Activated CD4-positive, alpha-beta T cell treated with anti-CD3 and anti-CD28 coated beads, Interleukin-2, amount 10 ng/mL, durations not matched to agents 24 days and 14 days (primary cell): Measurements from ENCODE around the gene RMND1. TPM values are rescaled to one million over a fixed set of nuclear protein-coding genes. Genes with fewer than 3 reads are reported as not detected.
"Not testable (repeated sequence)": the region's sequence is repeated elsewhere in the genome, so short reads cannot be mapped to it uniquely, and the experiment has no call there.

Experiments used
- DNase-seq: peaks from one replicate; pipeline ENCODE4 v3.0.0; 2022
- H3K27ac Mint-ChIP-seq: one replicate; pipeline ENCODE4 v1.8.0; 2022; ENCODE audit warnings: mild to moderate bottlenecking, mixed read lengths
- H3K27me3 Mint-ChIP-seq: one replicate; pipeline ENCODE4 v1.8.0; 2022; ENCODE audit warnings: mixed read lengths
- H3K36me3 Mint-ChIP-seq: one replicate; pipeline ENCODE4 v1.8.0; 2022; ENCODE audit warnings: low read depth, mild to moderate bottlenecking, mixed read lengths
- H3K4me1 Mint-ChIP-seq: one replicate; pipeline ENCODE4 v1.8.0; 2021; ENCODE audit warnings: mixed read lengths
- H3K4me3 Mint-ChIP-seq: one replicate; pipeline ENCODE4 v1.8.0; 2022; ENCODE audit warnings: mild to moderate bottlenecking, moderate library complexity, mixed read lengths
- H3K9me3 Mint-ChIP-seq: one replicate; pipeline ENCODE4 v1.8.0; 2021; ENCODE audit warnings: mixed read lengths
- intact Hi-C: fragments of 100-400 bp; cut with micrococcal nuclease; formaldehyde crosslinking; loops from one replicate; pipeline ENCODE4 v1.15.1; 2023
- total RNA-seq: library from RNA; stranded (reverse); gene quantifications from 2 replicates; pipeline ENCODE4 v1.2.3, GENCODE V29; 2022

The RMND1 gene
- total RNA-seq, 1 donor from 2014 or later, result 22.9 TPM

DNA sequence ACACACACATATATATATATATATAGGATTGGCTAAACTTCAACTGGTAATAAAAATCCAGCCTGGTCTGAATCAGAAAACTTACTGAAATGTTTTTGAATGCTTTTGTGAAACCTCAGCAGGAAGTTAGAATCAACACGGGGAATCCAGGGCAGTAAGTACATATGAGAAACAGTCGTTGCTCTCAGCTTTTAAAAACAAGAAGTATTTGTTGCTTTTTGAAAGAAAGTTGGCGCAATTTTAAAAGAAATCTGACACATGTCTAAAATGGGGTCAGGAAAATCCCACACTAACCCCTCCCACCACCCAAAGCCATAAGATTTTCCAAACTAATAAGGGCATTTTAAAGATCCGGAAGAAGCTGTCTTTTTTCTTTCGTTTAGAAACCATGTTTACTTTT is 30.4 kb upstream of the RMND1 start:
- no peaks in the 10 kb centered on the region for H3K27me3 Mint-ChIP-seq
- H3K4me3 Mint-ChIP-seq, result peak overlapping the region; percentile 83
- no peak for DNase-seq
- H3K36me3 Mint-ChIP-seq, result no peaks in the 10 kb centered on the region
- peaks cover 16% of the 10 kb centered on the region for H3K4me1 Mint-ChIP-seq
- peak overlapping the region; percentile 95 for H3K27ac Mint-ChIP-seq
- intact Hi-C loops, result no loop called here
- peaks cover 4% of the 10 kb centered on the region for H3K9me3 Mint-ChIP-seq

DNA sequence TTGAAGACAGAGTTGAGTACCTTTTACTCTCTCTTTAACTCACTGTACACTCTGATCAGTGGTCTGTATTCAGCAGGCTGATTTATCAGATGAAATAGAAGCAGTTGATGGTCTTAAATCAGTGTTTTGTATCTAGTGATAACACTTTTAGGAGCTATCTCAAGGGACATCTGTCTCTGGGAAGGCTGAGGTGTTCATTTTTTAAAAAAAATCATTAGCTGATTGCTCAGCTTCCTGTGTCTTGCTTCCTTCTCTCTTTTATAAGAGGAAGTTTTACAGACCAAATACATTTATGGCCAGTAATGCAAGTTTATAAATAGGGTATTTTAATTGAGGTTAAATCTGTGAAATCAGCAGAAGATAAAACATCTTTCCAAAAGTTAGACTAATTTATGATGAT is 29.9 kb upstream of the RMND1 start:
- Mint-ChIP-seq H3K27me3 (no peaks in the 10 kb centered on the region), H3K4me3 (peak overlapping the region; percentile 41), H3K36me3 (no peaks in the 10 kb centered on the region), H3K9me3 (peaks cover 4% of the 10 kb centered on the region), H3K4me1 (peaks cover 16% of the 10 kb centered on the region), H3K27ac (peak overlapping the region; percentile 58)
- intact Hi-C loops, result no loop called here
- DNase-seq, result no peak

DNA sequence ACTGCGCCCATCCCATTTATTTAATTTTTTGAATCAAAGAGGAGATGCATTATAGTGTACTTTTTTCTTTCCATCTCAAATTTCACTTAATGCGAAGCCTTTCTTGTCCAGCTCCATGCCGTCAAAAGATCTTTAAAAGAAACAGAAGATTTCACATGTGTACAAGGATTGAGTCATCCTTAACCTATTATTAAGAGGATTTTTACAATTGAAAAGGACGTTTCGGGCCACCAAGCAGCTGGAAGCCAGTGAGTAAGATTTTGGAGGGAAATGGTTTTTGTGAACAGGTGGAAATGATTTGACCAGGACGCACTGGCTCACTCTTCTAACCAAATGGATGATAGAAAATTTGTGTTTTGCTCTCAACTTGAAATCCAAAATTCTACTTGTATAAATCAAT is 26.7 kb upstream of the RMND1 start:
- no peaks in the 10 kb centered on the region for H3K36me3 Mint-ChIP-seq
- H3K4me1 Mint-ChIP-seq, result peaks cover 17% of the 10 kb centered on the region
- no peaks in the 10 kb centered on the region for H3K27me3 Mint-ChIP-seq
- DNase-seq, result no peak
- intact Hi-C loops, result loop anchor here (5.0 kb wide), 1 partner anchor 71 kb away; no protein-coding TSS in a partner anchor
- no peak overlapping the region for H3K4me3 Mint-ChIP-seq
- no peak overlapping the region for H3K27ac Mint-ChIP-seq
- H3K9me3 Mint-ChIP-seq, result no peaks in the 10 kb centered on the region

DNA sequence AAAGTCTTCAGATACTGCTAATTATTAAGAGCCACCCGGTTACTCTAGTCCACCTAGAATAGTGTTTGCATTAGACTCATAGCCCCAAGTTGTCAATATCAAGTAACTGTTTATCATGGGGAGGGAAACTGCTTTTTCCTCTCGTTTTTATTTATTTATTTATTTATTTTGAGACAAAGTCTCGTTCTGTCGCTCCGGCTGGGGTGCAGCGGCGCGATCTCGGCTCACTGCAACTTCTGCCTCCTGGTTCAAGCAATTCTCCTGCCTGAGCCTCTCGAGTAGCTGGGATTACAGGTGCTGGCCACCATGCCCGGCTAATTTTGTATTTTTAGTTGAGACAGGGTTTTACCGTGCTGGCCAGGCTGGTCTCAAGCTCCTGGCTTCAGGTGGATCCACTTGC is 25.8 kb upstream of the RMND1 start:
- Mint-ChIP-seq H3K4me3 (no peak overlapping the region), H3K4me1 (peaks cover 17% of the 10 kb centered on the region), H3K9me3 (no peaks in the 10 kb centered on the region), H3K36me3 (no peaks in the 10 kb centered on the region), H3K27me3 (no peaks in the 10 kb centered on the region), H3K27ac (no peak overlapping the region)
- DNase-seq, result no peak
- intact Hi-C loops, result loop anchor here (2.0 to 5.0 kb wide), 2 partner anchors 37 to 70 kb away; no protein-coding TSS in a partner anchor

DNA sequence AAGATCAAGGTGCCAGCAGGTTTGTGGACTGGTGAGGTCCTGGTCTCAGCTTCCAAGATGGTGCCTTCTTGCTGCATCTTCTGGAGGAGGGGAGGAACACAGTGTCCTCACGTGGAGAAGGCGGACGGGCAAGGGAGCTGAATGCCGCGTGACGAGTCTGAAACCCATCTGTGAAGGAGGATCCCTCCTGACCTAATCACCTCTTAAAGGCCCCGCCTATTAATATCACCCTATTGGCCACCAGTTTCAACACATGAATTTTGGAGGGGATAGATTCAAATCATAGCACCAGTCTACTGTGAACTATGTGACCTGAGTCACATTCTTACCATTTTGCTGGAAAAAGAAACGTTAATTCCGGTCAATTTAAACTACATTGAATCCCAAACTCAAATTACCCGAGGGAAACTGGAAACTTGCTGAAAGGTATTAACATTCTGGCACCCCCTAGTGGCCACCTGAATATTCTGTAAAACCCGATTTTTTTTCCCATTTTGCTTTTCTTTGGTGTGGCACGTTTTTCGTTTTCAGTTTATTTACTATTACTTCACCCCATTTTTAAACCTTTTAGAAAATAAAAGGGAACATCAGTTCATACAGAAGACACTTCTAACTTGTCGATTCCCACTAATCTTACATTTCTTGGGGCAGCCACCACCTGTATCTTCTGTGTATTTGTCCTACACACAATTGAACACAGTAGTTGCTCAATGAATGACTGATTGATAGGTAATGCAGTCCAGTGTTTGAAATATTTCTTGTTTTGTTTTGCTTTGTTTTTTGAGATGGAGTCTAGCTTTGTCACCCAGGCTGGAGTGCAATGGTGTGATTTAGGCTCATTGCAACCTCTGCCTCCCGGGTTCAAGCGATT is 24.0 kb upstream of the RMND1 start:
- H3K36me3 Mint-ChIP-seq, result no peaks in the 10 kb centered on the region
- intact Hi-C loops, result loop anchor here (1.0 to 5.0 kb wide), 3 partner anchors 24 to 69 kb away; partner anchors contain the start of gene RMND1
- no peaks in the 10 kb centered on the region for H3K9me3 Mint-ChIP-seq
- no peak overlapping the region for H3K27ac Mint-ChIP-seq
- no peak overlapping the region for H3K4me3 Mint-ChIP-seq
- peaks cover 6% of the 10 kb centered on the region for H3K4me1 Mint-ChIP-seq
- peak; percentile 83 for DNase-seq
- H3K27me3 Mint-ChIP-seq, result no peaks in the 10 kb centered on the region

DNA sequence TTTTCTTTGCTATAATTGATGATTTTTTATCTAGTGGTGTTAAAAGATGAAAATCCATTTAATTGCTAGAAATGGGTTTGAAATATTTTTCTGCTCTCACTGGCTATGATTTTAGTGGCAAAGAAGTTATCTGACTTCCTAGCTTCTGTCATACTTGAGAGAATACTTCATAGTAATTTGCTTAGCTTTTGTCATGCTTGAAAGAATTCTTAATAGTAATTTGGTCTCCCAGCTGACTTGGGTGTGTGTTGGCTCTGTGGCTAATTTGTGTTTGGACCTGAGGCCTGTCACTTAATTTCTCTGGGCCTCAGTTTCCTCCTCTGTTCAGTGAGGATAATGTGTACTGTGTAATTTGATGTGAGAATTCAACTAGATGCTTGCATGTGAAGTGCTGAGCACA is 12.8 kb upstream of the RMND1 start:
- intact Hi-C loops, result no loop called here
- DNase-seq, result no peak
- H3K36me3 Mint-ChIP-seq, result peaks cover 28% of the 10 kb centered on the region
- H3K9me3 Mint-ChIP-seq, result no peaks in the 10 kb centered on the region
- H3K27me3 Mint-ChIP-seq, result no peaks in the 10 kb centered on the region
- H3K4me1 Mint-ChIP-seq, result no peaks in the 10 kb centered on the region
- H3K27ac Mint-ChIP-seq, result no peak overlapping the region
- no peak overlapping the region for H3K4me3 Mint-ChIP-seq

DNA sequence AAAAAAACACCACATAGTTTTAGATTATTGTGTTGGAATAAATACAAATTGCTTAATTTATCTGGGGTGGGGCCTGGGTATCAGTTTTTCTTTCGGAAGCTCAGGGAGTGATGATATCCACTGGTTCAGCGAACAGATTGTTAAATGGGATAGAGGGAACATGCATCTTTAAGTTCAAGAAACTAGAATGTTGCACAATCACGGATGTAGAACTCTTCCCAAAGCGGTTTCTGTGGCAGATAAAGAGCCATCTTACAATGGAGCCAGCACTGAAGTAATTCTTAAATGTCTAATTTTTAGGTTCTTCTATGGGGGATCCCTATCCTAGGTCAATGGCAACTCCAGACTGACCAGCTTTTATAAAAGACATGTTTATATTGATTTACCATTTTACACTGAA is 9.7 kb upstream of the RMND1 start:
- intact Hi-C loops, result no loop called here
- Mint-ChIP-seq H3K27ac (no peak overlapping the region), H3K4me3 (no peak overlapping the region), H3K9me3 (no peaks in the 10 kb centered on the region), H3K36me3 (peaks cover 27% of the 10 kb centered on the region), H3K4me1 (peaks cover 4% of the 10 kb centered on the region), H3K27me3 (no peaks in the 10 kb centered on the region)
- DNase-seq, result no peak

DNA sequence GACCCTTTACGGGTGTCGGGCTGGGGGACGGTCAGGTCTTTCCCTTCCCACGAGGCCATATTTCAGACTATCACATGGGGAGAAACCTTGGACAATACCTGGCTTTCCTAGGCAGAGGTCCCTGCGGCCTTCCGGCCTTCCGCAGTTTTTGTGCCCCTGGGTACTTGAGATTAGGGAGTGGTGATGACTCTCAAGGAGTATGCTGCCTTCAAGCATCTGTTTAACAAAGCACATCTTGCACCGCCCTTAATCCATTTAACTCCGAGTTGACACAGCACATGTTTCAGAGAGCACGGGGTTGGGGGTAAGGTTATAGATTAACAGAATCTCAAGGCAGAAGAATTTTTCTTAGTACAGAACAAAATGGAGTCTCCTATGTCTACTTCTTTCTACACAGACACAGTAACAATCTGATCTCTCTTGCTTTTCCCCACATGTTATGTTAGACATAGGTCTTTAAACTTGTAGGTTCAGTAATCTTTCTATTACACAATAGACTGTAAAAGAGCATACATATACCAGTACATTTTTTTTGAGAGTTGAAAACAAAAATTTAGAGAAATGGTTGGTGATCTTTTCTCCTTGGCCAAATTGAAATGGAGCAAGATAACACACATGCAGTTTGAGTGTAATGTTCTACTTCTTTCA is 3.9 kb upstream of the RMND1 start:
- H3K27ac Mint-ChIP-seq, H3K9me3 Mint-ChIP-seq, H3K4me3 Mint-ChIP-seq, H3K27me3 Mint-ChIP-seq, DNase-seq: not testable (repeated sequence)
- intact Hi-C loops, result loop anchor here (10.0 kb wide), 1 partner anchor 719 kb away; no protein-coding TSS in a partner anchor
- H3K36me3 Mint-ChIP-seq, result peaks cover 23% of the 10 kb centered on the region
- H3K4me1 Mint-ChIP-seq, result peaks cover 28% of the 10 kb centered on the region

DNA sequence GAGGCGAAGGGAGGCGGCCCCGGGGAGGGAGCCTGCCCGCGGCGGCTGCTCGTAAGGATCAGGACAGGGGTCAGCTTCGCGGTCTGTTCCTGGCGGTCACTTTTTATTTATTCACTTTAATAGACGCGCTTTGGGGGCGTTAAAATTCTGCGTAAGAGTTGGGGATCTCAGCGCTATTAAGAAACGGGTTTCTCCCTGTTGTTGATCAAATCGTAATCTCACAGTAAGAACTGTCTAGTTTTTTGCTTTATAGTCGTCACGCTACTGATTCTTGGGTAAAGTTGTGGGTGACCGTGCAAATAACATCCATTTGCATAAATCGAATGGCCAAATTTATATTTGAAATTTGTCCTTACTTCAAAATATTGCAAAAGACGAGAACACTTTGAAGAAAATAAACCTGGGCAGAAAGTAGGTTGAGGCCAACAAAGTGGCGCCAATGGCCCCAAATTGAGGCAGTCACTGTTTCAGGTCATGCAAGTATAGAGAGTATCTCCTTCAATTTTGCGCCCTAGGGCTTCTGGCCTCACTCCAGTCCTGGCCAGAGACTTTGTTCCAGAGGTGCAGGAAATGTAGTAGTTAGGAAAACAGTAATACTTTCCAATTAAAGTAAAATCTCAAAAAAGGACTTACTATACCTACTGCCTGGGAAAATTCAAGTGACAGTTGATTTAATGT is 963 bp upstream of the RMND1 start:
- peak; percentile 64 for DNase-seq
- H3K9me3 Mint-ChIP-seq, result peaks cover 4% of the 10 kb centered on the region
- peaks cover 37% of the 10 kb centered on the region for H3K4me1 Mint-ChIP-seq
- H3K27me3 Mint-ChIP-seq, result peaks cover 3% of the 10 kb centered on the region
- H3K27ac Mint-ChIP-seq, result peak overlapping the region; percentile 96
- intact Hi-C loops, result loop anchor here (1.0 to 10.0 kb wide), 6 partner anchors 23 to 1529 kb away; partner anchors contain the start of genes FBXO5 and MTHFD1L
- peak overlapping the region; percentile 97 for H3K4me3 Mint-ChIP-seq
- H3K36me3 Mint-ChIP-seq, result peaks cover 17% of the 10 kb centered on the region

DNA sequence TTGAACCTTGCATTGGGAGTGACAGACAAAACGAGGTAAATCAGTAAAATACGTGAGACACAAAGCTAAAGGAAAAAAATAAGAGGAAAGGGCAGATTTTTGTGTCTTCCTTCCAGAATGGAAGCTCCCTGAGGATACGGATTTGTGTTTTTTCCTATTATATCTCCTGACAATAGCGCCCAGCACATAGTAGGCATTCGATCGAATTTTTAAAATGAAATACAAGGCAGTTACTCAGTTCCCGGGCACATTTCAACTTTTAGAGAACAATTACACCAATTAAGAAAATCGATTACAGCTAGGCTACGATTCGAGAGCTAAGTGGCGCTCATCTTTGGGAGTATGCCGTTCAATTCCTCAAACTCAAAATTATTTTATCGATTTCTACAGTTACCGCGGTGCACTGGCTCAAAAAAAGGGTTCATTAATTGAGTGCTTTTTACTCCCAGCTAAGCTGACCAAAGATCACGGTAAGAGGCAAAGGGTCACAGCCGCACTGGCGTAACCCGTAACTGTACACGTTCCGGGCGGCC is 443 bp downstream of the RMND1 start:
- no peak for DNase-seq
- Mint-ChIP-seq H3K9me3 (peaks cover 4% of the 10 kb centered on the region), H3K27ac (peak overlapping the region; percentile 96), H3K36me3 (peaks cover 16% of the 10 kb centered on the region), H3K4me1 (peaks cover 38% of the 10 kb centered on the region), H3K27me3 (peaks cover 3% of the 10 kb centered on the region), H3K4me3 (peak overlapping the region; percentile 97)
- intact Hi-C loops, result loop anchor here (5.0 to 10.0 kb wide), 2 partner anchors 723 to 1531 kb away; partner anchors contain the start of gene FBXO5

DNA sequence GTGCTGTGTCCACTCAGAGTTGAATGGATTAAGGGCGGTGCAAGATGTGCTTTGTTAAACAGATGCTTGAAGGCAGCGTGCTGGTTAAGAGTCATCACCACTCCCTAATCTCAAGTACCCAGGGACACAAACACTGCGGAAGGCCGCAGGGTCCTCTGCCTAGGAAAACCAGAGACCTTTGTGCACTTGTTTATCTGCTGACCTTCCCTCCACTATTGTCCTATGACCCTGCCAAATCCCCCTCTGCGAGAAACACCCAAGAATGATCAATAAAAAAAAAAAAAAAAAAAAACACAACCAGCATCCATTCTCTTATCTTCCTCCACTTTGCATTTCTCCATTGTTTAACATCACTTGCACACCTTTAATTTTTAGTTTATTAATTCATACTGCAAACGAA is 998 bp downstream of the RMND1 start:
- H3K4me1 Mint-ChIP-seq, result peaks cover 36% of the 10 kb centered on the region
- intact Hi-C loops, result loop anchor here (5.0 to 10.0 kb wide), 2 partner anchors 724 to 1531 kb away; partner anchors contain the start of gene FBXO5
- H3K27ac Mint-ChIP-seq, result peak overlapping the region; percentile 96
- H3K9me3 Mint-ChIP-seq, H3K27me3 Mint-ChIP-seq, DNase-seq: not testable (repeated sequence)
- H3K4me3 Mint-ChIP-seq, result peak overlapping the region; percentile 97
- peaks cover 12% of the 10 kb centered on the region for H3K36me3 Mint-ChIP-seq

DNA sequence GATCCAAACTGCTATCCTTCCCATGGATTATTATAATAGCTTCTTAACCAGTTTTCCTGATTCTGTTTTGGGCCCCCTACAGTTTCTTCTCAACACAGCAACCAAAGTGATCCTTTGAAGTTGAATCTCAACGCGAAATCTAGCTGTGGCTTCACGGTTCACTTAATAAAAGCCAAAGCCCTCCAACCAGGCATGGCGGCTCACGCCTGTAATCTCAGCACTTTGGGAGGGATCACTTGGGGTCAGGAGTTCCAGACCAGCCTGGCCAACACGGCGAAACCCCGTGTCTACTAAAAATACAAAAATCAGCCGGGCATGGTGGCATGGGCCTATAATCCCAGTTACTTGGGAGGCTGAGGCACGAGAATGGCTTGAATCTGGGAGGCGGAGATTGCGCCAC is 3.3 kb downstream of the RMND1 start:
- peaks cover 13% of the 10 kb centered on the region for H3K36me3 Mint-ChIP-seq
- DNase-seq, result no peak
- peaks cover 4% of the 10 kb centered on the region for H3K9me3 Mint-ChIP-seq
- H3K4me3 Mint-ChIP-seq, result no peak overlapping the region
- no peak overlapping the region for H3K27ac Mint-ChIP-seq
- H3K4me1 Mint-ChIP-seq, result peaks cover 30% of the 10 kb centered on the region
- peaks cover 3% of the 10 kb centered on the region for H3K27me3 Mint-ChIP-seq
- intact Hi-C loops, result no loop called here

DNA sequence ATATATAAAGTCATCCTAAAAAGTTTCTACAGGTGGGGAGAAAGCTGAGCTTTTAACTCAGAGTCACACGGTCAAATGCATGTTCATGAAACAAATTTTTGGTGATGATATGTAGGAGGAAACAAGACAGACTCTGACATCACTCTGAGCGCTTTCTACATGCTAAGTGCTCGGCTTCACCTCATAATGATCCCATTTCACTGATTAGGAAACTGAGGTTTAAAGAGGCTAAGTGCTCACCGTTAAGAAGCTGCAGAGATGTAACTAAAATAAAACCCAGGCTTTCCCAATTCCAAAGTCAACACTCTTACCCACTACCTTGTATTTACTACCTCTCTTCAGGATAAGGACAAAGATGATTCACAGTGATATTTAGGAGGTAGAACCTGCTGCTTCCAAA is 4.7 kb downstream of the RMND1 start:
- intact Hi-C loops, result no loop called here
- H3K4me3 Mint-ChIP-seq, result no peak overlapping the region
- peaks cover 3% of the 10 kb centered on the region for H3K9me3 Mint-ChIP-seq
- H3K27me3 Mint-ChIP-seq, result peaks cover 3% of the 10 kb centered on the region
- peaks cover 13% of the 10 kb centered on the region for H3K36me3 Mint-ChIP-seq
- DNase-seq, result no peak
- H3K27ac Mint-ChIP-seq, result no peak overlapping the region
- H3K4me1 Mint-ChIP-seq, result peaks cover 28% of the 10 kb centered on the region
